Middle frontal gyrus (tissue), 1 donor: ENCODE results near the gene GOLGA8K.
"Not testable (repeated sequence)": the region's sequence is repeated elsewhere in the genome, so short reads cannot be mapped to it uniquely, and the experiment has no call there.

Source experiments
- DNase-seq: peaks from one replicate; pipeline ENCODE4 v3.0.0-alpha.2; 2015; ENCODE audit warnings: low spot score; ENCODE audit errors: extremely low spot score

The GOLGA8K gene

GRCh38 chr15:32403192-32403591 is at the start of gene GOLGA8K:
Gene GOLGA8K (minus strand): TSS chr15:32403292. CDS start chr15:32403194, 98 bp downstream.
- not testable (repeated sequence) for DNase-seq

GRCh38 chr15:32440445-32440977 is 37.4 kb upstream of the GOLGA8K start:
- not testable (repeated sequence) for DNase-seq

GRCh38 chr15:32434102-32434963 is 31.2 kb upstream of the GOLGA8K start:
- DNase-seq, result not testable (repeated sequence)

- not testable (repeated sequence) for DNase-seq
Measured at GRCh38 chr15:32427635-32428034, 24.5 kb upstream of the GOLGA8K start.

- DNase-seq, result not testable (repeated sequence)
Measured at GRCh38 chr15:32426511-32426910, 23.4 kb upstream of the GOLGA8K start.

GRCh38 chr15:32407903-32408302 is 4.8 kb upstream of the GOLGA8K start:
- not testable (repeated sequence) for DNase-seq

- DNase-seq, result not testable (repeated sequence)
Measured at GRCh38 chr15:32396522-32396921, 6.6 kb downstream of the GOLGA8K start.

- DNase-seq, result not testable (repeated sequence)
Measured at GRCh38 chr15:32394745-32395144, 8.3 kb downstream of the GOLGA8K start.

- not testable (repeated sequence) for DNase-seq
Measured at GRCh38 chr15:32388050-32388648, 14.9 kb downstream of the GOLGA8K start.

- not testable (repeated sequence) for DNase-seq
Measured at GRCh38 chr15:32385823-32386495, 17.1 kb downstream of the GOLGA8K start.

GRCh38 chr15:32374185-32374584 is 28.9 kb downstream of the GOLGA8K start:
- DNase-seq, result not testable (repeated sequence)

- not testable (repeated sequence) for DNase-seq
Measured at GRCh38 chr15:32373707-32374106, 29.4 kb downstream of the GOLGA8K start.

GRCh38 chr15:32372075-32372474 is 31.0 kb downstream of the GOLGA8K start:
- not testable (repeated sequence) for DNase-seq

GRCh38 chr15:32370526-32370925 is 32.6 kb downstream of the GOLGA8K start:
- DNase-seq, result not testable (repeated sequence)

- not testable (repeated sequence) for DNase-seq
Measured at GRCh38 chr15:32370064-32370463, 33.0 kb downstream of the GOLGA8K start.

- not testable (repeated sequence) for DNase-seq
Measured at GRCh38 chr15:32366492-32366891, 36.6 kb downstream of the GOLGA8K start.

GRCh38 chr15:32365955-32366354 is 37.1 kb downstream of the GOLGA8K start:
- not testable (repeated sequence) for DNase-seq

- DNase-seq, result not testable (repeated sequence)
Measured at GRCh38 chr15:32364944-32365343, 38.1 kb downstream of the GOLGA8K start.

GRCh38 chr15:32363449-32363848 is 39.6 kb downstream of the GOLGA8K start:
- not testable (repeated sequence) for DNase-seq

- not testable (repeated sequence) for DNase-seq
Measured at GRCh38 chr15:32361662-32362061, 41.4 kb downstream of the GOLGA8K start.

- DNase-seq, result not testable (repeated sequence)
Measured at GRCh38 chr15:32358462-32358861, 44.6 kb downstream of the GOLGA8K start.
